Measurements from ENCODE around the gene MICAL1.
A peak's percentile ranks its signal among the peaks of the same experiment; 100 is the strongest.

MICAL1 gene, protein sequence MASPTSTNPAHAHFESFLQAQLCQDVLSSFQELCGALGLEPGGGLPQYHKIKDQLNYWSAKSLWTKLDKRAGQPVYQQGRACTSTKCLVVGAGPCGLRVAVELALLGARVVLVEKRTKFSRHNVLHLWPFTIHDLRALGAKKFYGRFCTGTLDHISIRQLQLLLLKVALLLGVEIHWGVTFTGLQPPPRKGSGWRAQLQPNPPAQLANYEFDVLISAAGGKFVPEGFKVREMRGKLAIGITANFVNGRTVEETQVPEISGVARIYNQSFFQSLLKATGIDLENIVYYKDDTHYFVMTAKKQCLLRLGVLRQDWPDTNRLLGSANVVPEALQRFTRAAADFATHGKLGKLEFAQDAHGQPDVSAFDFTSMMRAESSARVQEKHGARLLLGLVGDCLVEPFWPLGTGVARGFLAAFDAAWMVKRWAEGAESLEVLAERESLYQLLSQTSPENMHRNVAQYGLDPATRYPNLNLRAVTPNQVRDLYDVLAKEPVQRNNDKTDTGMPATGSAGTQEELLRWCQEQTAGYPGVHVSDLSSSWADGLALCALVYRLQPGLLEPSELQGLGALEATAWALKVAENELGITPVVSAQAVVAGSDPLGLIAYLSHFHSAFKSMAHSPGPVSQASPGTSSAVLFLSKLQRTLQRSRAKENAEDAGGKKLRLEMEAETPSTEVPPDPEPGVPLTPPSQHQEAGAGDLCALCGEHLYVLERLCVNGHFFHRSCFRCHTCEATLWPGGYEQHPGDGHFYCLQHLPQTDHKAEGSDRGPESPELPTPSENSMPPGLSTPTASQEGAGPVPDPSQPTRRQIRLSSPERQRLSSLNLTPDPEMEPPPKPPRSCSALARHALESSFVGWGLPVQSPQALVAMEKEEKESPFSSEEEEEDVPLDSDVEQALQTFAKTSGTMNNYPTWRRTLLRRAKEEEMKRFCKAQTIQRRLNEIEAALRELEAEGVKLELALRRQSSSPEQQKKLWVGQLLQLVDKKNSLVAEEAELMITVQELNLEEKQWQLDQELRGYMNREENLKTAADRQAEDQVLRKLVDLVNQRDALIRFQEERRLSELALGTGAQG

DNA sequence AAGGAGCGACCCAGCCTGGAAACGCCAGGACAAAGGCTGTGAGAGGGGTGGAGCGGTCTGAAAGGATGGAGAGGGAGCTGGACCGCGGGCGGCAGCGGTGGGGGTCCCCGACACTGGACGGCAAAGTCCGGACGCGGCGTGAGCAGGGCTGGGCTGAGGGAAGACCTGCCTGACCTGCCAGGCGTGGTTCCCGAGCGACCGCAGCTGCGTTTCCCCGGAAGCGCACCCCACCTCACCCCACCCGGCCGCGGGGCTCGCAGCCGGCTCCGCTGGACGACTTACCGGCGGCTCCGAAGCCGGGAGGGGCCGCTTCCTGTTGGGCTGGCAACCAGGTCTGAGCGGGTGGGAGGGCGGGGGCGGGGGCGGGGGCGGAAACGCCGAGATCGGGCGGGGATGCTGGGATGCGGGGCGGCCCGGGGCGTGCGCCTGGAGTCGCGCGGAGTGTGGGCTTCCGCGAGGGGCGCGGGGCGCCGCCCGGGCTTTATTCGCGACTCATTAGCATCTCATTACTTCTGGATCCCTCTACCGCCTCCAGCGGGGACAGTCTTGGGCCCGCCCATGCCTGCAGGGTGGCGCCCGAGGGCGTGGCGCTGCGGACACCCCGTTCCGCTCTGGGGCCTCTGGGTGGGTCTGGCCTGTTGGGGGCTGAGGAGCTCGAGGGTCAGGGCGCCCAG, at the start of gene MICAL1:
Gene MICAL1, minus strand, starts transcription at position 336 of the 674 bp plus-strand sequence. CDS start 1,576 bp downstream, outside the sequence.
- peak; percentile 56 for DNase-seq

DNA sequence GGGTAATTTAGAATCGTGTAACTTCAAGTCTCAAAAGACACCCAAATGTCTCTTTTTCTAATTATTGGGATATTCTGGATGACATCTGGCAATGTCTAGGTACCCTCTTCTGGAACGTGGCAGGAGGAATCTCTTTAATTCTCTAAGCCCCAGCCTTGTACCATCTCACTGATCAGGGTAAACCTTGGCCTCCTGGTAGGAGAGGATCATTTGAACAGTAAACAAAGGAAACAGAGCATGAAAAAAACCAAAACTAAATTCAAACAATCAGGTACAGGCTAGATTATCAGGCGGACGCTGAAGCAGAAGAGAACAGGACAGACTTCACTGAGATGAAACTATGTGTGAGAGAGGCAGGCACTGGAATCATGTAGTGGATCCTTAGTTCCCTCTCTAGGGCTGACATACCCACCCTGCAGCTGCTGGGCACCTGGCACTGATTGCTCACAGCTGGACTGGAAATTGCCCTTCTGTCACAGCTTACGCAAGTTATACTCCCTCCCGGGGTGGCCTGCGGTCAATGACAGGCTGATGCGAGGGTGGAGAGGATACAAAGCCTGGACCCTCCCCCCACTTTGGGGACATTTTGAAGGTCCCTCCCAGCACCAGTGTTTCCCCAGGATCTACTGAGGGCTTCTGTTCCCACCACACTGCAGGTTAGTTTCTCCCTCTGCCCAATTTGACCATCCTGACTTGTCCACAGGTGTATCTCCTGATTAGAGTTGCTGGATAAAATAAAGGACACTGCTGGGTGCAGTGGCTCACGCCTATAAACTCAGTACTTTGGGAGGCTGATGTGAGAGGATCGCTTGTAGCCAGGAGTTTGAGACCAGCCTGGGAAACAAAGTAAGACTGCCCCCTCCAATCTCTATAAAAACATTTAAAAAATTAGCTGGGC, 48.0 kb upstream of the MICAL1 start:
- no peak for DNase-seq

DNA sequence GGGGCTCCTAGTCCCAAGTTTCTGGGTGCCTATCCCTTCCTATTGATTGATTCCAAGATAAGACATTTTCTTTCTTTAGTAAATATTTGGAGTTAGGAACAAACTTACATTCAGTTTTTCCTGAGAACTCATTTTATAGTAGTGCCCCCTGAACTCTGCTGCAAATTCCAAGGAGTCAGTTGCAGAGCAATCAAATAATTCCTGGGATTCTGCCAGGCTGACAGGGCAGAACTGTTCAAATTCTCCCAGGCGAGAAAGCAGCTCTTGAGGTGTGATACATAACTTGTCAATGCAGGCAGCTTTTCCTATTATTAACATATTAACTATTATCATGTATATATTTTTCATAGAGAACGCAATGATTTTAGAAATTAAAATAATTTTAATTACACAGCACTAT, 43.4 kb upstream of the MICAL1 start:
- DNase-seq, result no peak

DNA sequence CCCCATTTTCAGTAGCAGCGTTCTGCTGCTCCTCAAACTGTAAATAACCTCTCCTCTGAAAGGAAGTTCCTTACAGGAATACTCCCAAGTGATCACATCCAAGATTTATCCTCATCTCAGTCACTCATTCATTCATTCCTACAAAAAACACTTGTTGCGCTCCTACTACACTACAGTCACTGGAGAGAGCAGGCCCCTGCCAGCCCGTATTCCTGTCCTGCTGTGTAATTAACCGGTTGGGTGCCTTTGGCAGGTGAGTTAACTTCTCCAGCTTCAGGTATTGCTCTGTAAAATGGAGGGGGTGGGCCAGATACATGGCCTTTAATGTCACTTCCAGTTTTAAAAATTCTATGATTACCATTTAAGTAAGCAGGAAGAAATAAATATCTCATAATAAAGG, 42.5 kb upstream of the MICAL1 start:
- no peak for DNase-seq

DNA sequence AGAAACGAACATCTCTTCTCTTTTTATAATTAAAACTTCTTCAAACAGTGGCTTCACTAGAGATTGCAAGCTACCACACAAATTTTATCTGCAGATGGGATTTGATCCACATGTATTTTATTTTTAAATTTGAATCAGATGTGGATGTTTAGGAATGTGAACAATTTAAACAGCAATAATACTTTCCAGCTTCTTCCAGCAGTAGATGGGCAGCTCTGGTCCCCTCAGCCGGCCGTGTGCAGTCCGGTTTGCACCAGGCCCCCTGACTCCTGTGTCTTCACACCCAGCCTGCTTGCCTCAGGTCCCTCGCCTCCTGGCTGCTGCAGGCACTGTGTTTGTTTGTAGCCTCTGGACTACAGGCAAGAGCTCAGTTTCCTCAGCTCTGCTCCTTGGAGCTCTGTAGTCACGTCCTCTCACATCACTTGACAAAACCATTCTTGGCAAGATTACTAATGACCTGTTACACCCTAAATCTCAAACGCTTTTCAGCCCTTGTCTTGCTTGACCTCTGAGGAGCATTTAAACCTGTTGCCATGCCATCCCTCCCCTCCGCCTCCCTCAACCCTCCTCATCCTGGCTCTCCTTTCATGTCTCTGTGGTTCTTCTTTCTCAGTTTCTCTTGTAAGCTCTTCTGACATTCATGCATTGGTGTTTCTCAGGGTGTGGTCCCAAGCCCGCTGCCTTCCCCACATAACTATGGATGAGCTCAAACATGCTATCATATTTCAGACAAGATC, 40.6 kb upstream of the MICAL1 start:
- DNase-seq, result no peak

DNA sequence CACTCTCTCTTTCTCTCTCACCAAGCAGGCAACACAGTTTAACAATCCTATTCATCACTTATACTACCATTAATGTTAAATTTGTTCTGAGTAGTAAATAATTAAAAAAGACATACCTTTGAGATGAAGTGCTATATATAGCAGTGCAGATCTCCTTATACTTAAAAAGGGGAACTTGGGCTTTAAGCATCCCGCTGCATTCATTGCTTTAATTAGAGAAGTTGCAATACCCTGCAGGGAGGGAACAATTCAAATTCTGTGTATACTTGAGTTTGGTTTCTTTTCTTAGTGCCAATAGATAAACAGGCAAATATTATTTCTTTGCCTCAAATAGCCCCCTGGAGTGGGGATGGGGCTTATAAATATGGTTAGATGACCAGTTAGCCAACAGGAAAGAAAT, 38.3 kb upstream of the MICAL1 start:
- no peak for DNase-seq

DNA sequence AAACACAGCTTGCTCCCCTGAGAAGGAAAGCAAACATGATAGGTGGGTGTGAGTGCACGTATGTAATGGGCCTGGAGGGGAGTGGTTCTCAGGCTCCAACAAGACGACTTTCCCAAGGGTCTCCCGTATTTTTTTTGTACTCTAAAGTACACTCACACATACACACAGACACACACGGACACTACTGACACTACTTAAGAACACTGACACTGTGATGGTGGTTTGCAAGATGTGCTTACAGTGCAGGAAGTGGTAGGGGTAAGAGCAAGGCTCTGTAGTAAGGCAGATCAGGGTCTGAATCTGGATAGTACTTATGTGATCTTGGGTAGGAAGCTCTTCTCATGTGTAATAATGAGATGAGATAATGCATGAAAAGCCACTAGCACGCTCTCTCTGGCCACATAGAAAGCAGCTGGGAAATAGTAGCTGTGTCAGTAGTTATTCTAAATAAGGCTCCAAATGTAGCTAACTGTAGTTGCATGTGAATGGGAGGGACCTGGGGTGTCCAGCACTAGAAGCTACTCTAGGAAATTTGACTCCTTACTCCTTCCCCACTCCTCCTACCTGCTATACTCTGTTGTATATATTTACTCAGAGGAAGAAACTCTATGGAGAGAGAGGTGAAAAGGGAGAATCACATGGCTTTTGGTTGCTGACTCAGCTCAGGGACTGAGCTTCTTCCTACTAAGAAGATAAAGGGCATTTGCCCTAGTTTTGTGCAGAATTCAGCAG, 35.8 kb upstream of the MICAL1 start:
- no peak for DNase-seq

DNA sequence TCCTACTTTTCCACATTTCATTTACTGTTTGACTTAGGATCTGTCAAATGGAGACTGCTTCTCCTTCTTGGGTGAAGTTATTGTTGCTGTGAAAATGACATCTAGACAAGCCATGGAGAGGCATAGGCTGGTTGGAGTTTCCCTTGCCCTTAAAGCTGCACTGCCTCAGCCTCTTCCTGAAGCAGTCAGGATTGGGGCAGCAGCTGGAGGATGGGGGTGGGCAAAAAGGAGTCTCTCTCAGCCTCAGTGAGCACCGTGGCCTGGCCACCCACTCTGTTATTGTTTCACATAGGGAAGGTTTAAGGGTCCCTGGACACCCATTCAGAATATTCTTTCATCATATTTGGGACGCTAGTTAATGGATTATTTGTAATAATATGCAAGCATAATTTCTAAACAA, 35.1 kb upstream of the MICAL1 start:
- DNase-seq, result no peak

DNA sequence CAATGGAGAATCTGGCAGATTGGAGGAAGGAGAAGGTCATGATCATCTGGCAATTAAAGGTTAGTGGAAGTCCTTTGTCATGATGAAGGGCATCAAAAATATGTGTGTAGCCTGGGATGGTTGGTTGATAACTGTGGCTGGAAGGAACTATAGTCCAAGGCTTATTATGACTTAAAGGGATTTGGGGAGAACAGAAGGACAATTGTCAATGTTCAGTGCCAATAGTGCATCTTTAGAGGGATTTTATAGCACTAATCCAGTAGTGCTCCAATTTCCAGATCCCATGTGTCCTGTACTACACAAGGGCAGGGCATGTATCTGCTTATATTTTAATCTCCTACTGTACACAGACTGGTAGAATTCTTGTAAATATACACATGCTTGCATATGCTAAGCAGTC, 32.4 kb upstream of the MICAL1 start:
- DNase-seq, result no peak

DNA sequence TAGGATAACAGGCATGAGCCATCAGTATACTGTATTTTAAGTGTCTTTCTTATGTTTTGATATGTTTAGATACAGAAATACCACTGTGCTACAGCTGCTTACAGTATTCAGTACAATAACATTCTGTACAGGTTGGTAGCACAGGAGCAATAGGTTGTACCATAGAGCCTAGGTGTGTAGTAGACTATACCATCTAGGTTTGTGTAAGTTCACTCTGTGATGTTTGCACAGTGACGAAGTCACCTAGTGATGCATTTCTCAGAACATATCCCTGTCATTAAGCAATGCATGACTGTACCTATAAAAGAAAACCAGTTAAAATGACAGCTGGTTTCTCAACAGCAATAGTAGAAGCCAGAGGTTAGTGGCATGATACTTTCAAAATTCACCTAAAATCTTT, 30.5 kb upstream of the MICAL1 start:
- DNase-seq, result no peak

DNA sequence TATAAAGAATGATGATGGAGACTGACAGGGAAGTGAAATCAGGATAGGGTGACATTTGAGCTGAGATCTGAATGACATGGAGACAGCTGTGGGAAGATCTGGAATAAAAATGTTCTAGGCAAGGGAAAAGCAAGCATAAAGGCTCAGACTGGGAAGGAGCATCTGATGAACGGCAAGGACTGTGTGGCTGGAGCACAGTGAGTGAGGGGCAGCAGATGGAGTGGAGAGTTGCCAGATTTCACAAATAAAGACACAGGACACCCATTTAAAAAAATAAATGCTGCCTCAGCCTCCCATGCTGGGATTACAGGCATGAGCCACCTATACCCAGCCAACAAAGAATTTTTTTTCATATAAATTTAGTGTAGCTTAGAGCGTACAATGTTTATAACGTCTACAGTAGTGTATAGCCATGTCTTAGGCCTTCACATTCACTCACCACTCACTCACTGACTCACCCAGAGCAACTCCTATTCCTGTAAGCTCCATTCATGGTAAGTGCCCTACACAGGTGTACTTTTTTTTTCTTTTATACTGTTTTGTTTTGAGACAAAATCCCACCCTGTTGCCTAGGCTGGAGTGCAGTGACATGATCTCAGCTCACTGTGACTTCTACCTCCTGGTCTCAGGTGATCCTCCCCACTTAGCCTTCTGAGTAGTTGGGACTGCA, 29.8 kb upstream of the MICAL1 start:
- no peak for DNase-seq

DNA sequence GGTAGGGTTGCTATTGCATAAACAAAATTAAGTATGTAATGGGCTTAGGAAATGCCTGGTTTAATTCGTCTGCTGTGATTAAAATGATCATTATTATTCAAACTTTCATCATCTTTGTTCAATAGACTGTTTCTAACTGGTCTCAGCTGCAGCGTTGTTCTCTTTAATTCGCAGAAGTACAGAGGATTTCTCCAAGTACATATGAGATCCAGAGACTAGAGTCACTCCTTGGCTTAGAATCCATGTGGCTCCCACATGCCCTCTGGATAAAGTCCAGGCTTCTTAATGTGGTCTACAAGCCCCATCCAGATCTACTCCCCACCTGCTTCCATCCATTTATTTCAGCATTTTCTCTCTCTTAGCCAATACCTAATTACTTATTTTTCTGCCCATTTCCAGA, 28.6 kb upstream of the MICAL1 start:
- no peak for DNase-seq

DNA sequence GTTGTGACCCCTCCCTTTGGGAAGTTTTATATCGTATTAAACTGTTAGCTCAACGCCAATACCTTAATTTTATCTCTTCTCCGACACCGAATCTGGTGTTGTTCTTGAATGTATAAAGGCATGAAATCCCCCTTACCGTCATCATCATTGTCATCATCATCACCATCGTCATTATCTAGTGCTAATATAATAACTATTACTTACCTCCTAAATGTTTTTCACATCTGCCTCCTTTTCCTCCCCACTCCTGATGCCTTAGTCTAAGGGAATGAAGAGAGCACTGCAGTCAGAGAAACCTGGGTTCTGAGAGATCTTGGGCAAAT, 28.1 kb upstream of the MICAL1 start:
- no peak for DNase-seq

DNA sequence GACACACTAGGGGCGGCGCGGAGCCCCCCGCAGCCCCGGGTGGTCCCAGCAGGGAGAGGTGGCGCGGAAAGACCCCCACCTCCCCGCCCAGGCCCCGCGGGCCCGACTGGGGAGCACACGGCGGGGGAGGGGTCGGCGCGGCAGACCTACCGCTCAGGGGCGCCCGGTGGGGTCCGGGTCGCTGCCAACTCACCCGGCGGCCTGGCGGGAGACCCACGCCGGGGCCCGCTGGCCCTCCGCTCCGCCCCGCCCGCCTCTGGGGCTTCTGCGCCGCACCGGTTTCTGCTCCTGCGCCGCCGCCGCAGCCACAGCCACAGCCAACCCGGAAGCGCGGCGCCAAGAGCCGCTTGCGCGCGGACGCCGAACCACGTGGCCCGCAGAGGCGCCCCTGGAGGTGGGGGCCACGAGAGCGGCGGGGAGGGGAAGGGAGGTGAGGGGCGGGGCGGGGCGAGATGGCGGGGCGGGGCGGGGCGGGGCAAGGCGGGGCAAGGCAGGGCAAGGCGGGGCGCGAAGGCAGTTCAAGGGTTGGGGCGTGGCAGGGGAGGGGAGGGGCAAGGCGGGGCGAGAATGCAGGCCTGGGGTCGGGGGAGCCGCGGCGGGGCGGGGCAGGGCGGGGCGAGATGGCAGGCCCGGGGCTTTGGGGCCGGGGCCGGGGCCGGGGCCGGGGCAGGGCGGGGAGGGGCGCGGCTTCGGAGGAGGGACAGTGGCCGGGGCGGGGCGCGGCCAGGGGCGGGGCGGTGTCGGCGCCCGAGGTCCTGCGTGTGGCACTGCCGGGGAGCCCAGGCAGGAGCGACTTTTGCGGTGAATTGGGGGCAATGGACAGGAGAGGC, 27.5 kb upstream of the MICAL1 start, which contains the start of gene ZBTB24:
Gene ZBTB24, minus strand, starts transcription at position 315 of the 830 bp plus-strand sequence. CDS start 1,193 bp downstream, outside the sequence.
- peak; percentile 90 for DNase-seq

DNA sequence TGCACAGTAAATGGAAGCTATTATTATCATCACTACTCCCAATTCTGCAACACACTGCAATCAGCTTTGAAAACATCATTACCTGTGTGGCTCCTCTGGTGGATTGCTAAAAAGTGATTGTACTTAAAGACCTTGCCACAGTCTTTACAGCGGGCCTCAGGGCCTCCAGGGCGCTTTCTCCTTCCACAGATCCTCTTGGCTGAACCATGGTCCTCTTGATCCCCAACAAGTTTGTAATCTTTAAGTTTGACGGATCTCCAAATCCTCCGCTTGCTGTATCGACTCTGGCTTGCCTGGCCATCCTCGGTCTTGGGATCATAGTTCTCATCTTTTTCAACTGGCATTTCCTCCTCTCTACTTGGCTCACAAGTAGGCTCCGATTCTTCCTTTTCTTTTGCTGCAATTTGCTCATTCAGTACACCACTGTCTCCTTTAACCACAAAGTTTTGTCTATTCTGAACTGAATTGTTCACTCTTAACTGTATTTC, 25.5 kb upstream of the MICAL1 start:
- DNase-seq, result no peak

DNA sequence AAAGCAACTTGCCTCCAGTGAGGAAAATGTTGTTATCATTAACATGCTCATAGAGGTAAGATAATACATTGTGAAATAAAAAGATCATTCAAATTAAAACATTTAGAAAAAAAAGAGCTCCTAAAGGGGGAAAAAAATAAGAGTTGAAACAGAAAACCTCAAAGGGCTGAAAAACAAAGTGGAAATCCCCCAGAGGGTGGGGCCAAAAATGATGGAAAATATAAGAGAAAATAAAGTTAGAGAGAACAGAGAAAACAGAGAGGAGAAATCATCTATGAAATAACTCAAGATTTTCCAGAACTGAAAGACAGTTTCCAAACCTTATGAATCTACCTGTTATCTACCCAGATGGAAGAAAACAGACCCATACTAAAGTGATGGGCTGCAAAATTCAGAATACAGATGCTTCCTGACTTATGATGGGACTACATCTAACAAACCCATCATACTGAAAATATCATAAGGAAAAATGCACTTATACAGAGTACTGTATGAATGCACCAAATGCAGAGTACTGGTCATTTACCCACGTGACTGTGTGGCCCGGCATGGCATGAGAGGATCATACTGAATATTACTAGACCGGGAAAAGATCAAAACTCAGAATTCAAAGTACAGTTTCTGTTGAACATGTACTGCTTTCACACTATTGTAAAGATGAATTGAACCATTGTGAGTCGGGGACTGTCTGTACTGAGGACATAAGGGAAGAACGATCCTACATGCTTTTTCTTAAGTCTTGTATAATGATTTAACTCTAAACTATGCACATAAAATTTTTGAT, 23.5 kb upstream of the MICAL1 start:
- peak; percentile 24 for DNase-seq

DNA sequence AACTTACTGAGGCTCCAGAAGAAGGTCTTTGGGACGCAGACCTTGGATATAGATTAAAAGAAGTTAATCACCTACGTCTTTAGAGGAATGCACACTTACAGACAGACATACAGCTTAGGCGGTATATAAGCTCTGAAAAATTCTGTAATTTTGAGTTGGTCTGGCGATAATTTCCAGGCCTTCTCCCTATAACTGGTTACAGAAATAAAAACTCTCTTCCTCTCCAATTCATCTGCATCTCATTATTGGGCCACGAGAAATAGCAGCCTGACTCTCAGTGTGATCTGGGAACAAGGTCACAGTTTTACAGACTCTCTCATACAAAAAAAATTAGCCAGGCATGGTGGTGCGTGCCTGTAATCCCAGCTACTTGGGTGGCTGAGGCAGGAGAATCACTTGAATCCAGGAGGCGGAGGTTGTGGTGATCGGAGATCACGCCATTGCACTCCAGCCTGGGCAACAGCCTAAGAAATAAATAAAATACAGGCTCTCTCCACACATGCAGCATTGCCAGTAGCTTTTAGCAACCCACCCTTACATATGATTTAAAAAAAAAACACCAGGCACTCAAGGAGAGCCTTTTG, 22.7 kb upstream of the MICAL1 start:
- DNase-seq, result no peak

DNA sequence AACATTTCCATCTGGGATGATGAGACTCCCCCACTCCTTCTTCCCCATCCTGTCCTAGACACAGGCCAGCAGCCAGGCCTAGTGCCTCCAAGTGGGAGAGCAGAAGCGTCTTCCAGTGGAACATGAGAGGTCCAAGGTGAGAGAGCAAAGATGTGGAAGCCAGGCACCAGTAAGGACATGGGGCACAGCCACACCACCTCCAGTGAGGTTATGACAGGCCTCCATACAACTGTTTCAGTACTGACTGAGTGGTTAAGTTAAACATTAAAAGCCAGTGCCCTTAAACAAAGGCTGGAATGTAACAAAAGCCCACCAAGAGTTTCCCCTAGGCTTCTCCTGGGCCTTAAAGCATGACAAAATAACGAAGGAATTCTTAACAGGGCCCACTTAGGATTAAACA, 22.2 kb upstream of the MICAL1 start:
- DNase-seq, result no peak
